HepG2 (cell line): Measurements from ENCODE around the gene CYSLTR2. TPM values are rescaled to one million over a fixed set of nuclear protein-coding genes. Genes with fewer than 3 reads are reported as not detected.

Experiments
- ATAC-seq: fragments of 200-7000 bp; cut with Tn5 transposase; 3 replicates; pipeline ENCODE4 v1.9.1; 2020; ENCODE audit warnings: mild to moderate bottlenecking, moderate library complexity
- BruUV-seq: library from RNA; stranded (reverse); fragments of 400-500 nt; replicated peaks from 2 replicates; lab custom pipeline; 2021; lab: Mats Ljungman, UMichigan
- CTCF ChIA-PET: fragments of 300-600 bp; formaldehyde crosslinking; extraction: SDS; loops from one replicate; lab custom pipeline; 2021; ENCODE audit warnings: low total read pairs, inconsistent platforms, low intra/inter-chr PET ratio; lab: Yijun Ruan, JAX
- POLR2A ChIA-PET: fragments of 350-600 bp; sonication (Branson Sonifier 250); formaldehyde crosslinking; loops from one replicate; lab custom pipeline; 2020; ENCODE audit warnings: antibody characterized with exemption, inconsistent platforms; lab: Yijun Ruan, JAX
- DNase-seq: peaks from one replicate; pipeline ENCODE4 v3.0.0-alpha.2; 2015; ENCODE audit warnings: low spot score
- FAIRE-seq: peaks from 3 replicates; lab custom pipeline; 2011; peaks lifted over from hg19 to GRCh38; lab: Jason Lieb, UNC
- H2AFZ ChIP-seq: one replicate; pipeline ENCODE4 v1.6.1; 2011; ENCODE audit warnings: low read length, inconsistent platforms
- H3K27ac ChIP-seq: fragments of 300-600 bp; 3 replicates; pipeline ENCODE4 v1.8.0; 2011; ENCODE audit warnings: mixed run types, mild to moderate bottlenecking, mixed read lengths, low read length, inconsistent platforms; ENCODE audit not compliant: insufficient read depth; ENCODE audit errors: extremely low read length
- H3K27me3 ChIP-seq, 2 experiments: fragments of 200-600 bp in 1 of 2; 2 replicates in 1 of 2; 3 replicates in 1 of 2; pipeline versions ENCODE4 v1.6.0 to v1.8.0; 2011; ENCODE audit warnings: low read length in 2 of 2, mild to moderate bottlenecking in 2 of 2, moderate library complexity in 2 of 2, inconsistent platforms in 1 of 2; ENCODE audit not compliant: insufficient read depth in 2 of 2, control insufficient read depth in 1 of 2
- H3K36me3 ChIP-seq, 2 experiments: fragments of 200-600 bp in 1 of 2; replicated peaks in 1 of 2; 2 replicates in 1 of 2; 3 replicates in 1 of 2; pipeline versions ENCODE4 v1.5.1 to v1.8.0; 2011; ENCODE audit warnings: low read length in 2 of 2, inconsistent platforms in 1 of 2; ENCODE audit not compliant: insufficient read depth in 2 of 2, control insufficient read depth in 1 of 2
- H3K4me1 ChIP-seq: 2 replicates; pipeline ENCODE4 v1.5.1; 2012; ENCODE audit warnings: low read length, inconsistent platforms; ENCODE audit not compliant: insufficient read depth
- H3K4me2 ChIP-seq: 2 replicates; pipeline ENCODE4 v1.6.0; 2011; ENCODE audit warnings: low read depth, low read length, inconsistent platforms
- H3K4me3 ChIP-seq, 3 experiments: fragments of 200-600 bp in 1 of 3; sonication (generic), shearing (Covaris generic) in 1 of 3; replicated peaks in 1 of 3; 2 replicates each; pipeline ENCODE4 v1.5.1; 2011 to 2016; ENCODE audit warnings: low read length in 3 of 3, inconsistent platforms in 2 of 3, low read depth in 2 of 3, mild to moderate bottlenecking in 2 of 3, control low read depth in 1 of 3, mixed read lengths in 1 of 3; ENCODE audit not compliant: insufficient read depth in 1 of 3
- H3K79me2 ChIP-seq: one replicate; pipeline ENCODE4 v1.6.1; 2011; ENCODE audit warnings: low read length, inconsistent platforms; ENCODE audit not compliant: insufficient read depth
- H3K9ac ChIP-seq: 2 replicates; pipeline ENCODE4 v1.6.0; 2011; ENCODE audit warnings: mild to moderate bottlenecking, low read depth, low read length, inconsistent platforms; ENCODE audit not compliant: insufficient read depth
- H3K9me3 ChIP-seq: 2 replicates; pipeline ENCODE4 v1.5.1; 2012; ENCODE audit warnings: mild to moderate bottlenecking, low read length
- H4K20me1 ChIP-seq: 2 replicates; pipeline ENCODE4 v1.6.0; 2011; ENCODE audit warnings: inconsistent platforms, mild to moderate bottlenecking, low read length, moderate library complexity; ENCODE audit not compliant: insufficient read depth
- CREM ChIP-seq, 2 experiments: sonication (generic) in 1 of 2; formaldehyde crosslinking in 1 of 2; IDR thresholded peaks; 2 replicates each; pipeline versions ENCODE4 v1.4.0 to v1.6.1; 2016 to 2020; ENCODE audit warnings: antibody characterized with exemption in 1 of 2, mild to moderate bottlenecking in 1 of 2, missing genetic modification reagents in 1 of 2
- FOXK1 ChIP-seq: sonication (generic); formaldehyde crosslinking; IDR thresholded peaks from 2 replicates; pipeline ENCODE4 v1.4.0; 2020; ENCODE audit warnings: low read depth, missing genetic modification reagents, borderline replicate concordance
- GATA4 ChIP-seq: sonication (generic); IDR thresholded peaks from 2 replicates; pipeline ENCODE4 v1.6.1; 2016; ENCODE audit warnings: antibody characterized with exemption, low read depth, borderline replicate concordance
- HNRNPK ChIP-seq: fragments of 200-400 bp; formaldehyde crosslinking; IDR thresholded peaks from 2 replicates; pipeline ENCODE4 v1.6.1; 2018; ENCODE audit warnings: low read length, low read depth, moderate library complexity, mild to moderate bottlenecking; ENCODE audit not compliant: poor library complexity, severe bottlenecking
- HNRNPL ChIP-seq: fragments of 200-400 bp; formaldehyde crosslinking; IDR thresholded peaks from 2 replicates; pipeline ENCODE4 v1.6.1; 2017; ENCODE audit warnings: mild to moderate bottlenecking, low read depth, low read length
- KDM4B ChIP-seq: sonication (generic); formaldehyde crosslinking; IDR thresholded peaks from 2 replicates; pipeline ENCODE4 v1.4.0; 2020; ENCODE audit warnings: missing genetic modification reagents
- LRRFIP1 ChIP-seq: sonication (generic); formaldehyde crosslinking; conservative IDR thresholded peaks from 2 replicates; pipeline ENCODE4 v1.4.0; 2020; ENCODE audit warnings: missing genetic modification reagents
- MTF2 ChIP-seq: sonication (generic); formaldehyde crosslinking; IDR thresholded peaks from 2 replicates; pipeline ENCODE4 v1.5.0; 2020; ENCODE audit warnings: missing genetic modification reagents, borderline replicate concordance
- NR2F2 ChIP-seq: IDR thresholded peaks from 2 replicates; pipeline ENCODE4 v1.6.1; 2012; ENCODE audit warnings: low read depth, inconsistent platforms, borderline replicate concordance
- NR3C1 ChIP-seq: sonication (generic); formaldehyde crosslinking; IDR thresholded peaks from 2 replicates; pipeline ENCODE4 v1.4.0; 2020; ENCODE audit warnings: missing genetic modification reagents
- TEF ChIP-seq: sonication (generic); formaldehyde crosslinking; IDR thresholded peaks from 2 replicates; pipeline ENCODE4 v1.5.0; 2020; ENCODE audit warnings: missing genetic modification reagents
- ZNF292 ChIP-seq: sonication (generic); formaldehyde crosslinking; IDR thresholded peaks from 2 replicates; pipeline ENCODE4 v1.8.1; 2022; ENCODE audit warnings: mild to moderate bottlenecking, low read depth, missing genetic modification reagents, borderline replicate concordance
- ZNF326 ChIP-seq: sonication (generic); formaldehyde crosslinking; IDR thresholded peaks from 2 replicates; pipeline ENCODE4 v1.4.0; 2020; ENCODE audit warnings: missing genetic modification reagents, borderline replicate concordance
- ZNF362 ChIP-seq: sonication (generic); formaldehyde crosslinking; IDR thresholded peaks from 2 replicates; pipeline ENCODE4 v1.4.0; 2020; ENCODE audit warnings: missing genetic modification reagents, mild to moderate bottlenecking, borderline replicate concordance
- ZNF484 ChIP-seq: sonication (generic); formaldehyde crosslinking; IDR thresholded peaks from 2 replicates; pipeline ENCODE4 v1.5.1; 2020; ENCODE audit warnings: mild to moderate bottlenecking, low read depth, missing genetic modification reagents, borderline replicate concordance
- ZNF496 ChIP-seq: sonication (generic); formaldehyde crosslinking; IDR thresholded peaks from 2 replicates; pipeline ENCODE4 v1.8.1; 2023; ENCODE audit warnings: mild to moderate bottlenecking, moderate library complexity, missing genetic modification reagents; ENCODE audit not compliant: insufficient replicate concordance
- ZNF674 ChIP-seq: sonication (generic); formaldehyde crosslinking; IDR thresholded peaks from 2 replicates; pipeline ENCODE4 v1.5.0; 2020; ENCODE audit warnings: low read depth, mild to moderate bottlenecking, missing genetic modification reagents
- ZNF775 ChIP-seq: sonication (generic); formaldehyde crosslinking; IDR thresholded peaks from 2 replicates; pipeline ENCODE4 v1.4.0; 2020; ENCODE audit warnings: missing genetic modification reagents, mild to moderate bottlenecking, moderate library complexity, borderline replicate concordance
- WGBS: methylation state at CpG from one replicate; pipeline ENCODE4 v1.1.6; 2017; ENCODE audit warnings: low lambda C conversion rate; 5-methylcytosine and 5-hydroxymethylcytosine counted together
- in situ Hi-C: cut with HindIII; loops from 2 replicates; pipeline ENCODE4 v1.10.0; 2017; ENCODE audit warnings: low pct_unique_long_range_greater_than_20kb; ENCODE audit not compliant: extremely low pct_ligation_motif_present
- intact Hi-C: fragments of 100-400 bp; cut with micrococcal nuclease; formaldehyde crosslinking; loops from one replicate; pipeline ENCODE4 v1.10.0; 2022; ENCODE audit not compliant: unreplicated experiment
- polyA plus RNA-seq, 8 experiments: library from polyadenylated mRNA; depleted of rRNA in 3 of 8; stranded (reverse) in 7 of 8; unstranded in 1 of 8; fragments of >200 nt; fragmentation: Illumina TruSeq in 4 of 8; extraction: Trizol in 4 of 8; gene quantifications; 2 replicates each; pipeline versions ENCODE4 v1.2.1 to v1.2.3, GENCODE V29; 2011 to 2016; ENCODE audit warnings: low read depth in 4 of 8, missing spikeins in 1 of 8, mixed read lengths in 1 of 8; ENCODE audit not compliant: insufficient read depth in 1 of 8
- total RNA-seq, 5 experiments: library from RNA; depleted of rRNA; stranded (reverse); fragments of >200 nt; fragmentation: Illumina TruSeq; extraction: Trizol; gene quantifications; 2 replicates each; pipeline ENCODE4 v1.2.3, GENCODE V29; 2016; ENCODE audit warnings: low read depth in 1 of 5

The CYSLTR2 gene
- total and polyA plus RNA-seq, 2 of the 13 experiments (the other 11 are each of a cell fraction or from before 2014, with no cell fraction given), result not detected

GRCh38 chr13:48746821-48747220 lies 93.1 kb downstream of the CYSLTR2 start (continued):
- TF ChIP-seq MTF2 (no peak), FOXK1 (CRISPR knock-in tag) (no peak), ZNF292 (CRISPR knock-in tag) (no peak), TEF (CRISPR knock-in tag) (no peak), ZNF484 (CRISPR knock-in tag) (no peak)
- TF ChIP-seq, all 625 proteins: peak for 0

- BruUV-seq, result no TSS peak
- CTCF ChIA-PET, result interaction anchor here (3.3 kb wide), 1 partner anchor 20 kb away, joined by 27 read pairs; no protein-coding TSS in a partner anchor
- no peaks in the 10 kb centered on the region for H4K20me1 ChIP-seq
- H3K79me2 ChIP-seq, result no peaks in the 10 kb centered on the region
- H3K4me1 ChIP-seq, result peaks cover 11% of the 10 kb centered on the region
- no peaks in the 10 kb centered on the region for H3K27me3 ChIP-seq
- H2AFZ ChIP-seq, result no peak overlapping the region
- no peaks in the 10 kb centered on the region for H3K9me3 ChIP-seq
- ATAC-seq (no peak), FAIRE-seq (no peak), DNase-seq (no peak)
- no peak overlapping the region for H3K9ac ChIP-seq
- POLR2A ChIA-PET, result no interaction called here
- intact Hi-C loops, result loop anchor here (1.0 kb wide), 1 partner anchor 21 kb away; no protein-coding TSS in a partner anchor
- H3K36me3 ChIP-seq, result no peaks in the 10 kb centered on the region
- WGBS, result 0% methylated on average over 2 of the region's 2 CpGs
- no peak overlapping the region for H3K4me2 ChIP-seq
- no peak overlapping the region for H3K27ac ChIP-seq
- in situ Hi-C loops, result no loop called here
- H3K4me3 ChIP-seq, result no peak overlapping the region
- TF ChIP-seq ZNF496 (no peak), NR2F2 (no peak), CREM (IDR thresholded peaks at IDR 0.05) (no peak), CREM (CRISPR knock-in tag; IDR thresholded peaks at IDR 0.05) (no peak), HNRNPK (no peak), ZNF674 (CRISPR knock-in tag) (no peak), NR3C1 (CRISPR knock-in tag) (no peak), ZNF362 (no peak), GATA4 (no peak), ZNF775 (CRISPR knock-in tag) (no peak), KDM4B (CRISPR knock-in tag) (no peak), ZNF326 (CRISPR knock-in tag) (no peak), LRRFIP1 (CRISPR knock-in tag) (no peak), HNRNPL (no peak)
Observed at GRCh38 chr13:48748681-48749080, 95.0 kb downstream of the CYSLTR2 start.
